HepG2 (cell line): ENCODE measurements around the gene SPI1. TPM values are rescaled to one million over a fixed set of nuclear protein-coding genes. Genes with fewer than 3 reads are reported as not detected.
"Not testable (repeated sequence)": the region's sequence is repeated elsewhere in the genome, so short reads cannot be mapped to it uniquely, and the experiment has no call there.

Experiments used
- ATAC-seq: fragments of 200-7000 bp; cut with Tn5 transposase; 3 replicates; pipeline ENCODE4 v1.9.1; 2020; ENCODE audit warnings: mild to moderate bottlenecking, moderate library complexity
- BruUV-seq: library from RNA; stranded (reverse); fragments of 400-500 nt; replicated peaks from 2 replicates; lab custom pipeline; 2021; lab: Mats Ljungman, UMichigan
- CTCF ChIA-PET: fragments of 300-600 bp; formaldehyde crosslinking; extraction: SDS; loops from one replicate; lab custom pipeline; 2021; ENCODE audit warnings: low total read pairs, inconsistent platforms, low intra/inter-chr PET ratio; lab: Yijun Ruan, JAX
- POLR2A ChIA-PET: fragments of 350-600 bp; sonication (Branson Sonifier 250); formaldehyde crosslinking; loops from one replicate; lab custom pipeline; 2020; ENCODE audit warnings: antibody characterized with exemption, inconsistent platforms; lab: Yijun Ruan, JAX
- DNase-seq: peaks from one replicate; pipeline ENCODE4 v3.0.0-alpha.2; 2015; ENCODE audit warnings: low spot score
- FAIRE-seq: peaks from 3 replicates; lab custom pipeline; 2011; peaks lifted over from hg19 to GRCh38; lab: Jason Lieb, UNC
- H2AFZ ChIP-seq: one replicate; pipeline ENCODE4 v1.6.1; 2011; ENCODE audit warnings: low read length, inconsistent platforms
- H3K27ac ChIP-seq: fragments of 300-600 bp; 3 replicates; pipeline ENCODE4 v1.8.0; 2011; ENCODE audit warnings: mixed run types, mild to moderate bottlenecking, mixed read lengths, low read length, inconsistent platforms; ENCODE audit not compliant: insufficient read depth; ENCODE audit errors: extremely low read length
- H3K27me3 ChIP-seq, 2 experiments: fragments of 200-600 bp in 1 of 2; 2 replicates in 1 of 2; 3 replicates in 1 of 2; pipeline versions ENCODE4 v1.6.0 to v1.8.0; 2011; ENCODE audit warnings: low read length in 2 of 2, mild to moderate bottlenecking in 2 of 2, moderate library complexity in 2 of 2, inconsistent platforms in 1 of 2; ENCODE audit not compliant: insufficient read depth in 2 of 2, control insufficient read depth in 1 of 2
- H3K36me3 ChIP-seq, 2 experiments: fragments of 200-600 bp in 1 of 2; replicated peaks in 1 of 2; 2 replicates in 1 of 2; 3 replicates in 1 of 2; pipeline versions ENCODE4 v1.5.1 to v1.8.0; 2011; ENCODE audit warnings: low read length in 2 of 2, inconsistent platforms in 1 of 2; ENCODE audit not compliant: insufficient read depth in 2 of 2, control insufficient read depth in 1 of 2
- H3K4me1 ChIP-seq: 2 replicates; pipeline ENCODE4 v1.5.1; 2012; ENCODE audit warnings: low read length, inconsistent platforms; ENCODE audit not compliant: insufficient read depth
- H3K4me2 ChIP-seq: 2 replicates; pipeline ENCODE4 v1.6.0; 2011; ENCODE audit warnings: low read depth, low read length, inconsistent platforms
- H3K4me3 ChIP-seq, 3 experiments: fragments of 200-600 bp in 1 of 3; sonication (generic), shearing (Covaris generic) in 1 of 3; replicated peaks in 1 of 3; 2 replicates each; pipeline ENCODE4 v1.5.1; 2011 to 2016; ENCODE audit warnings: low read length in 3 of 3, inconsistent platforms in 2 of 3, low read depth in 2 of 3, mild to moderate bottlenecking in 2 of 3, control low read depth in 1 of 3, mixed read lengths in 1 of 3; ENCODE audit not compliant: insufficient read depth in 1 of 3
- H3K79me2 ChIP-seq: one replicate; pipeline ENCODE4 v1.6.1; 2011; ENCODE audit warnings: low read length, inconsistent platforms; ENCODE audit not compliant: insufficient read depth
- H3K9ac ChIP-seq: 2 replicates; pipeline ENCODE4 v1.6.0; 2011; ENCODE audit warnings: mild to moderate bottlenecking, low read depth, low read length, inconsistent platforms; ENCODE audit not compliant: insufficient read depth
- H3K9me3 ChIP-seq: 2 replicates; pipeline ENCODE4 v1.5.1; 2012; ENCODE audit warnings: mild to moderate bottlenecking, low read length
- H4K20me1 ChIP-seq: 2 replicates; pipeline ENCODE4 v1.6.0; 2011; ENCODE audit warnings: inconsistent platforms, mild to moderate bottlenecking, low read length, moderate library complexity; ENCODE audit not compliant: insufficient read depth
- HOMEZ ChIP-seq: IDR thresholded peaks from 2 replicates; pipeline ENCODE4 v1.6.1; 2016; ENCODE audit warnings: low read depth
- MATR3 ChIP-seq: sonication (generic); formaldehyde crosslinking; IDR thresholded peaks from 2 replicates; pipeline ENCODE4 v1.4.0; 2020; ENCODE audit warnings: missing genetic modification reagents
- MEIS1 ChIP-seq: sonication (generic); formaldehyde crosslinking; IDR thresholded peaks from 2 replicates; pipeline ENCODE4 v1.9.0; 2021; ENCODE audit warnings: mild to moderate bottlenecking, missing genetic modification reagents, moderate library complexity, borderline replicate concordance
- MLX ChIP-seq: IDR thresholded peaks from 2 replicates; pipeline ENCODE4 v1.6.1; 2016
- NCOA2 ChIP-seq: sonication (generic); formaldehyde crosslinking; IDR thresholded peaks from 2 replicates; pipeline ENCODE4 v1.8.0; 2022; ENCODE audit warnings: inconsistent platforms
- RARA ChIP-seq: IDR thresholded peaks from 2 replicates; pipeline ENCODE4 v1.6.1; 2016; ENCODE audit warnings: missing genetic modification reagents, missing compliant biosample characterization
- RFXAP ChIP-seq: sonication (generic); formaldehyde crosslinking; IDR thresholded peaks from 2 replicates; pipeline ENCODE4 v1.4.0; 2020; ENCODE audit warnings: missing genetic modification reagents, borderline replicate concordance
- TGIF2 ChIP-seq: IDR thresholded peaks from 2 replicates; pipeline ENCODE4 v1.6.1; 2016; ENCODE audit warnings: control low read depth, missing compliant biosample characterization
- ZFP36L1 ChIP-seq: sonication (generic); formaldehyde crosslinking; IDR thresholded peaks from 2 replicates; pipeline ENCODE4 v1.8.0; 2022; ENCODE audit warnings: mild to moderate bottlenecking, missing genetic modification reagents, moderate library complexity
- ZNF382 ChIP-seq: sonication (generic); formaldehyde crosslinking; IDR thresholded peaks from 2 replicates; pipeline ENCODE4 v1.5.0; 2020; ENCODE audit warnings: missing genetic modification reagents, mild to moderate bottlenecking, borderline replicate concordance
- ZNF431 ChIP-seq: sonication (generic); formaldehyde crosslinking; IDR thresholded peaks from 2 replicates; pipeline ENCODE4 v1.9.0; 2022; ENCODE audit warnings: missing genetic modification reagents, low read depth, mild to moderate bottlenecking, borderline replicate concordance
- ZUFSP ChIP-seq: sonication (generic); formaldehyde crosslinking; IDR thresholded peaks from 2 replicates; pipeline ENCODE4 v1.9.0; 2021; ENCODE audit warnings: missing genetic modification reagents, mild to moderate bottlenecking, borderline replicate concordance
- WGBS: methylation state at CpG from one replicate; pipeline ENCODE4 v1.1.6; 2017; ENCODE audit warnings: low lambda C conversion rate; 5-methylcytosine and 5-hydroxymethylcytosine counted together
- in situ Hi-C: cut with HindIII; loops from 2 replicates; pipeline ENCODE4 v1.10.0; 2017; ENCODE audit warnings: low pct_unique_long_range_greater_than_20kb; ENCODE audit not compliant: extremely low pct_ligation_motif_present
- intact Hi-C: fragments of 100-400 bp; cut with micrococcal nuclease; formaldehyde crosslinking; loops from one replicate; pipeline ENCODE4 v1.10.0; 2022; ENCODE audit not compliant: unreplicated experiment
- polyA plus RNA-seq, 8 experiments: library from polyadenylated mRNA; depleted of rRNA in 3 of 8; stranded (reverse) in 7 of 8; unstranded in 1 of 8; fragments of >200 nt; fragmentation: Illumina TruSeq in 4 of 8; extraction: Trizol in 4 of 8; gene quantifications; 2 replicates each; pipeline versions ENCODE4 v1.2.1 to v1.2.3, GENCODE V29; 2011 to 2016; ENCODE audit warnings: low read depth in 4 of 8, missing spikeins in 1 of 8, mixed read lengths in 1 of 8; ENCODE audit not compliant: insufficient read depth in 1 of 8
- total RNA-seq, 5 experiments: library from RNA; depleted of rRNA; stranded (reverse); fragments of >200 nt; fragmentation: Illumina TruSeq; extraction: Trizol; gene quantifications; 2 replicates each; pipeline ENCODE4 v1.2.3, GENCODE V29; 2016; ENCODE audit warnings: low read depth in 1 of 5

Gene SPI1
- total and polyA plus RNA-seq, 2 of the 13 experiments (the other 11 are each of a cell fraction or from before 2014, with no cell fraction given), result not detected

GRCh38 chr11:47317064-47317828 is 61.1 kb downstream of the SPI1 start (continued):
- TF ChIP-seq HOMEZ, result no peak
- no peak for TF ChIP-seq MATR3 (CRISPR knock-in tag)
- no peak for TF ChIP-seq MEIS1 (CRISPR knock-in tag)

- H4K20me1 ChIP-seq, H3K9me3 ChIP-seq, ATAC-seq, CTCF ChIA-PET, H3K4me1 ChIP-seq, H3K79me2 ChIP-seq, H3K9ac ChIP-seq, H2AFZ ChIP-seq, in situ Hi-C loops, H3K4me2 ChIP-seq, intact Hi-C loops, BruUV-seq, DNase-seq, FAIRE-seq, H3K4me3 ChIP-seq, H3K27ac ChIP-seq, POLR2A ChIA-PET, H3K27me3 ChIP-seq: not testable (repeated sequence)
- H3K36me3 ChIP-seq, result peaks cover 6 to 35% of the 10 kb centered on the region in 2 experiments; a peak in 4 of 5 replicates
- 97% methylated on average over 8 of the region's 8 CpGs for WGBS
Observed at GRCh38 chr11:47316501-47316900, 61.8 kb downstream of the SPI1 start.

GRCh38 chr11:47314992-47315391 is 63.4 kb downstream of the SPI1 start:
- Histone ChIP-seq H4K20me1 (no peaks in the 10 kb centered on the region), H3K79me2 (no peaks in the 10 kb centered on the region), H3K27ac (no peak overlapping the region), H3K9ac (no peak overlapping the region), H3K9me3 (no peaks in the 10 kb centered on the region), H2AFZ (no peak overlapping the region), H3K27me3 (no peaks in the 10 kb centered on the region), H3K4me1 (no peaks in the 10 kb centered on the region), H3K4me3 (no peak overlapping the region), H3K4me2 (no peak overlapping the region), H3K36me3 (peaks cover 12 to 43% of the 10 kb centered on the region in 2 experiments; a peak in 4 of 5 replicates)
- in situ Hi-C loops, result no loop called here
- no TSS peak for BruUV-seq
- DNase-seq (no peak), FAIRE-seq (no peak), ATAC-seq (no peak)
- ChIA-PET CTCF (no interaction called here), POLR2A (no interaction called here)
- 97% methylated on average over 5 of the region's 5 CpGs for WGBS
- intact Hi-C loops, result no loop called here
- TF ChIP-seq ZFP36L1 (CRISPR knock-in tag) (no peak), ZUFSP (CRISPR knock-in tag) (no peak), ZNF431 (no peak), RFXAP (CRISPR knock-in tag) (no peak), RARA (CRISPR knock-in tag) (no peak), TGIF2 (CRISPR knock-in tag) (no peak), ZNF382 (CRISPR knock-in tag) (no peak), NCOA2 (CRISPR knock-in tag) (no peak), MLX (CRISPR knock-in tag) (no peak)
